Glomerular visceral epithelial cell (primary cell): ENCODE data around the gene ZNF648.
"Not testable (repeated sequence)": the region's sequence is repeated elsewhere in the genome, so short reads cannot be mapped to it uniquely, and the experiment has no call there.

Source experiments
- DNase-seq: peaks from one replicate; pipeline ENCODE4 v3.0.0-alpha.2; 2016; ENCODE audit errors: extremely low spot score

The ZNF648 gene

DNA sequence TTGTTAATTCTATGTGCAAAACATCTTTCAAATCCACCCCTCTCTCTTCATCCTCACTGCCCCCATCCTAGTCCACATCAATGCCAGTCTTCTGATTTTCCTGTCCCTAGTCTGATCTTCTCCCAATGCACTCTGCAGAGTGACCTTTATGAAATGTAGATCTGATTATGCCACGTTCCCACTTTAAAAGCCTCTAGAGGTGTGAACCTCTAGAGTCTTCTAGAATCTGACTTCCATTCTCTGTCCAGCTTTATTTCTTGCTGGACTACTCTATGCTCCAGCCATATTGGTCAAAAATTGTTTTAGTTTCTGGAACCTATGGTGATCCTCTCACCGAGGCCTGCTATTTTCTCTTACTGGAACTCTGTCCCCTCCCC is 32.5 kb downstream of the ZNF648 start:
- no peak for DNase-seq

DNA sequence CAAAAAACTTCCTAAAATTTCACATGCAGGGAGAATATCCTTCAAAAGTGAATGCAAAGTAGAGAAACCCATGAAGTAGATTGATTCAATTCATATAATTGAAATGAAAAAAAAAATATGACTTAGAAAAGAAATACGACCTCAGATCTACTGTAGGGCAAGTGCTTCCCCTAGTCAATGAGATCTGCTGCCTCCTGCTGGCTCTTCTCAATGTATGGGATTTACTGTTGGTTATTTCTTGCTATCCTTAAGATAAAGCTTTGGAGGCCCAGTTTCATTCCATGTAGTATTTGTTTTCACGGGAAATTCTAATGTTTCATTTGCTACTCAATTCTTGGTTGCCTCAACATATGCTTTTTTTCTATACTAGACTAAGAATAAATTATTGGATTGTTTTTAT is 46.2 kb downstream of the ZNF648 start:
- DNase-seq = no peak

DNA sequence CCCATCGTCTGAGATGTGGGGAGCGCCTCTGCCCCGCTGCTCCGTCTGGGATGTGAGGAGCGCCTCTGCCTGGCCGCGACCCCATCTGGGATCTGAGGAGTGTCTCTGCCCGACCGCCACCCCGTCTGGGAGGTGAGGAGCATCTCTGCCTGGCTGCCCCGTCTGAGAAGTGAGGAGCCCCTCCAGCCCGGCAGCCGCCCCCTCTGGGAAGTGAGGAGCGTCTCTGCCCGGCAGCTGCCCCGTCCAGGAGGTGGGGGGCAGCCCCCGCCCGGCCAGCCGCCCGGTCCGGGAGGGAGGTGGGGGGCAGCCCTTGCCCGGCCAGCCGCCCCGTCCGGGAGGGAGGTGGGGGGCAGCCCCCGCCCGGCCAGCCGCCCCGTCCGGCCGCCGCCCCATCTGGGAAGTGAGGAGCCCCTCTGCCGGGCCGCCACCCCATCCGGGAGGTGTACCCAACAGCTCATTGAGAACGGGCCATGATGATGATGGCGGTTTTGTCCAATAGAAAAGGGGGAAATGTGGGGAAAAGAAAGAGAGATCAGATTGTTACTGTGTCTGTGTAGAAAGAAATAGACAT is 50.6 kb downstream of the ZNF648 start:
- not testable (repeated sequence) for DNase-seq

DNA sequence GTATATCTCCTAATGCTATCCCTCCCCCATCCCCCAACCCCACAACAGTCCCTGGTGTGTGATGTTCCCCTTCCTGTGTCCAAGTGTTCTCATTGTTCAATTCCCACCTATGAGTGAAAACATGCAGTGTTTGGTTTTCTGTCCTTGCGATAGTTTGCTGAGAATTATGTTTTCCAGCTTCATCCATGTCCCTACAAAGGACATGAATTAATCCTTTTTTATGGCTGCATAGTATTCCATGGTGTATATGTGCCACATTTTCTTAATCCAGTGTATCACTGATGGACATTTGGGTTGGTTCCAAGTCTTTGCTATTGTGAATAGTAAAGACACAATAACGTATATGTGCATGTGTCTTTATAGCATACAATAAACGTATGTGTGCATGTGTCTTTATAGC is 56.1 kb downstream of the ZNF648 start:
- DNase-seq = not testable (repeated sequence)

DNA sequence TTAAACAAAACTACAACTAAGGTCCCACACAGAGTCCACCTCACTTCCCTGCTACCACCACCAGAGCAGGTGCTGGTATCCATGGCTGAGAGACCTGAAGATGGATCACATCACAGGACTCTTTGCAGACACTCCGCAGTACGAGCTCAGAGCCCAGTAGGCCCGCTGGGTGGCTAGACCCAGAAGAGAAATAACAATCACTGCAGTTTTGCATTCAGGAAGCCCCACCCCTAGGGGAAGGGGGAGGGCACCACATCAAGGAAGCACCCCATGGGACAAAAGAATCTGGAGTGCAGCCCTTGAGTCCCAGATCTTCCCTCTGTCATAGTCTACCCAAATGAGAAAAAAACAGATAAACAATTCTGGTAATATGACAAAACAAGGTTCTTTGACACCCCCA is 56.9 kb downstream of the ZNF648 start:
- no peak for DNase-seq
